Activated naive CD4-positive, alpha-beta T cell treated with anti-CD3 and anti-CD28 coated beads, Interleukin-2, amount 50 U/mL, for 72 hours (primary cell): Measurements from ENCODE around the gene DOK6. TPM values are rescaled to one million over a fixed set of nuclear protein-coding genes. Genes with fewer than 3 reads are reported as not detected.
"Not testable (repeated sequence)": the region's sequence is repeated elsewhere in the genome, so short reads cannot be mapped to it uniquely, and the experiment has no call there.

ENCODE experiments used
- ATAC-seq, 2 donors: fragments of 150-1000 bp; cut with Tn5 transposase; 2 replicates each; pipeline ENCODE4 v1.10.0; 2021; ENCODE audit warnings: mild to moderate bottlenecking in 2 of 2, moderate library complexity in 2 of 2
- DNase-seq, 2 donors: peaks; one replicate each; pipeline ENCODE4 v3.0.0; 2021 to 2022; ENCODE audit warnings: low spot score in 2 of 2
- H3K27ac Mint-ChIP-seq, 2 donors: one replicate each; pipeline ENCODE4 v1.8.0; 2022; ENCODE audit warnings: mild to moderate bottlenecking in 2 of 2, mixed read lengths in 2 of 2
- H3K36me3 Mint-ChIP-seq, 2 donors: one replicate each; pipeline ENCODE4 v1.8.0; 2022; ENCODE audit warnings: mixed read lengths in 2 of 2
- H3K9me3 Mint-ChIP-seq, 2 donors: one replicate each; pipeline ENCODE4 v1.8.0; 2022; ENCODE audit warnings: mixed read lengths in 2 of 2
- total RNA-seq, 2 donors: library from RNA; stranded (reverse); gene quantifications; one replicate each; pipeline ENCODE4 v1.2.3, GENCODE V29; 2022

The DOK6 gene
- total RNA-seq, 2 donors from 2014 or later, result not detected

- Mint-ChIP-seq H3K27ac (no peak overlapping the region), H3K36me3 (no peaks in the 10 kb centered on the region), H3K9me3 (no peaks in the 10 kb centered on the region)
- ATAC-seq (no peak), DNase-seq (no peak)
These were observed 226.1 kb downstream of the DOK6 start for GRCh38 chr18:69626643-69627242.

GRCh38 chr18:69628774-69629359 lies 228.2 kb downstream of the DOK6 start:
- H3K36me3 Mint-ChIP-seq, result no peaks in the 10 kb centered on the region
- no peak overlapping the region for H3K27ac Mint-ChIP-seq
- no peak for ATAC-seq
- no peak for DNase-seq
- no peaks in the 10 kb centered on the region for H3K9me3 Mint-ChIP-seq

- Mint-ChIP-seq H3K36me3 (no peaks in the 10 kb centered on the region), H3K27ac (no peak overlapping the region), H3K9me3 (no peaks in the 10 kb centered on the region)
- DNase-seq (no peak), ATAC-seq (no peak)
These were observed 230.6 kb downstream of the DOK6 start for GRCh38 chr18:69631281-69631680.

- DNase-seq (no peak), ATAC-seq (no peak)
- Mint-ChIP-seq H3K36me3 (no peaks in the 10 kb centered on the region), H3K27ac (no peak overlapping the region), H3K9me3 (no peaks in the 10 kb centered on the region)
These were observed 234.8 kb downstream of the DOK6 start for GRCh38 chr18:69635482-69635881.

GRCh38 chr18:69636529-69637301 lies 236.0 kb downstream of the DOK6 start:
- DNase-seq, result peak in 1 of 2 donors; percentile 14
- no peaks in the 10 kb centered on the region for H3K9me3 Mint-ChIP-seq
- H3K36me3 Mint-ChIP-seq, result no peaks in the 10 kb centered on the region
- ATAC-seq, result peak; percentile 43 to 79
- no peak overlapping the region for H3K27ac Mint-ChIP-seq

GRCh38 chr18:69638056-69638455 lies 237.4 kb downstream of the DOK6 start:
- no peak for ATAC-seq
- no peak for DNase-seq
- Mint-ChIP-seq H3K9me3 (no peaks in the 10 kb centered on the region), H3K36me3 (no peaks in the 10 kb centered on the region), H3K27ac (no peak overlapping the region)

GRCh38 chr18:69647702-69648101 lies 247.0 kb downstream of the DOK6 start:
- H3K36me3 Mint-ChIP-seq, result peaks cover 0 to under 1% of the 10 kb centered on the region in 2 donors
- no peak for DNase-seq
- H3K27ac Mint-ChIP-seq, result no peak overlapping the region
- no peaks in the 10 kb centered on the region for H3K9me3 Mint-ChIP-seq
- no peak for ATAC-seq

- no peaks in the 10 kb centered on the region for H3K9me3 Mint-ChIP-seq
These were observed 247.8 kb downstream of the DOK6 start for GRCh38 chr18:69648486-69648885.

GRCh38 chr18:69649684-69650083 lies 249.0 kb downstream of the DOK6 start:
- peaks cover 0 to 5% of the 10 kb centered on the region in 2 donors for H3K36me3 Mint-ChIP-seq

More at GRCh38 chr18:69648486-69648885, 247.8 kb downstream of the DOK6 start:
- no peak for ATAC-seq
- Mint-ChIP-seq H3K36me3 (peaks cover 0 to 5% of the 10 kb centered on the region in 2 donors), H3K27ac (no peak overlapping the region)
- DNase-seq, result no peak

GRCh38 chr18:69651243-69651642 lies 250.6 kb downstream of the DOK6 start:
- ATAC-seq (no peak), DNase-seq (no peak)
- Mint-ChIP-seq H3K9me3 (no peaks in the 10 kb centered on the region), H3K36me3 (peaks cover 0 to 5% of the 10 kb centered on the region in 2 donors), H3K27ac (no peak overlapping the region)

More at GRCh38 chr18:69649684-69650083, 249.0 kb downstream of the DOK6 start:
- H3K9me3 Mint-ChIP-seq, result no peaks in the 10 kb centered on the region
- DNase-seq (no peak), ATAC-seq (no peak)
- no peak overlapping the region for H3K27ac Mint-ChIP-seq

GRCh38 chr18:69655816-69656215 lies 255.1 kb downstream of the DOK6 start:
- peaks cover 0 to 5% of the 10 kb centered on the region in 2 donors for H3K36me3 Mint-ChIP-seq
- DNase-seq (no peak), ATAC-seq (no peak)
- H3K9me3 Mint-ChIP-seq, result no peaks in the 10 kb centered on the region
- no peak overlapping the region for H3K27ac Mint-ChIP-seq

- ATAC-seq, result no peak
- Mint-ChIP-seq H3K36me3 (peaks cover 0 to under 1% of the 10 kb centered on the region in 2 donors), H3K9me3 (no peaks in the 10 kb centered on the region), H3K27ac (no peak overlapping the region)
- no peak for DNase-seq
These were observed 257.4 kb downstream of the DOK6 start for GRCh38 chr18:69658103-69658502.

- Mint-ChIP-seq H3K9me3 (no peaks in the 10 kb centered on the region), H3K36me3 (no peaks in the 10 kb centered on the region), H3K27ac (no peak overlapping the region)
- no peak for DNase-seq
- no peak for ATAC-seq
These were observed 258.0 kb downstream of the DOK6 start for GRCh38 chr18:69658685-69659084.

- no peaks in the 10 kb centered on the region for H3K9me3 Mint-ChIP-seq
- ATAC-seq (no peak), DNase-seq (no peak)
- no peaks in the 10 kb centered on the region for H3K36me3 Mint-ChIP-seq
- H3K27ac Mint-ChIP-seq, result no peak overlapping the region
These were observed 258.5 kb downstream of the DOK6 start for GRCh38 chr18:69659142-69659651.

- H3K9me3 Mint-ChIP-seq, H3K36me3 Mint-ChIP-seq, DNase-seq, H3K27ac Mint-ChIP-seq, ATAC-seq: not testable (repeated sequence)
These were observed 261.4 kb downstream of the DOK6 start for GRCh38 chr18:69662090-69662489.

GRCh38 chr18:69664399-69664798 lies 263.7 kb downstream of the DOK6 start:
- Mint-ChIP-seq H3K27ac (no peak overlapping the region), H3K36me3 (no peaks in the 10 kb centered on the region), H3K9me3 (no peaks in the 10 kb centered on the region)
- no peak for DNase-seq
- ATAC-seq, result no peak

- no peaks in the 10 kb centered on the region for H3K9me3 Mint-ChIP-seq
These were observed 273.7 kb downstream of the DOK6 start for GRCh38 chr18:69674292-69674877.

More at GRCh38 chr18:69674292-69674877, 273.7 kb downstream of the DOK6 start:
- no peak overlapping the region for H3K27ac Mint-ChIP-seq
- DNase-seq (no peak), ATAC-seq (no peak)
- H3K36me3 Mint-ChIP-seq, result no peaks in the 10 kb centered on the region
